GM19099 (cell line): Measurements from ENCODE around the gene ABCC1.

Experiments used
- POLR2A ChIP-seq: IDR thresholded peaks from 3 replicates; pipeline ENCODE4 v1.6.1; 2011; ENCODE audit warnings: low read depth; ENCODE audit not compliant: insufficient read length; ENCODE audit errors: extremely low read depth

Gene ABCC1

DNA sequence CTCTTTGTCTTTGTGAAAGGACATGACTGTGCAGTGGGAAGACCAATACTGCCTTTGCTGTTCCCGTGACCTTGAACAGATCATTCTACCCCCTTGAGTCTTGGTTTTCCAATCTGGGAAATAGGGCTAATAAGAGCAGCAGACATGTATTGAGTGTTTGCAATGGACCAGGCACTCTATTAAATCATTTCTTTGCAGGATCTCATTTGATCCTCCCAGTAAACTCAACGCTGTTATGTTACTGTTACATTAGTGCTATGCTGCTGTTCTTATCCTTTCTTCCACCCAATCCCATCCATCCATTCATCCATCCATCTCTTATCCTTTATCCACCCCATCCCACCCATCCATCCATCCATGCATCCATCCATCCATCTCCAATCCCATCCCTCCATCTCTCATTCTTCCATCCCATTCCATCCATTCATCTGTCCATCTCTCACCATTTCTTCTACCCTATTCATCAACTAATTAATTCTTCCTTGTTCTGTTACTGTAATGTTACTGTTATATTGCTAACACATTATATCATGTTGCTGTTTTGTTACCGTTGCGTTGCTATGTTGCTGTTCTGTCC, 208.8 kb downstream of the ABCC1 start:
- TF ChIP-seq POLR2A = no peak

DNA sequence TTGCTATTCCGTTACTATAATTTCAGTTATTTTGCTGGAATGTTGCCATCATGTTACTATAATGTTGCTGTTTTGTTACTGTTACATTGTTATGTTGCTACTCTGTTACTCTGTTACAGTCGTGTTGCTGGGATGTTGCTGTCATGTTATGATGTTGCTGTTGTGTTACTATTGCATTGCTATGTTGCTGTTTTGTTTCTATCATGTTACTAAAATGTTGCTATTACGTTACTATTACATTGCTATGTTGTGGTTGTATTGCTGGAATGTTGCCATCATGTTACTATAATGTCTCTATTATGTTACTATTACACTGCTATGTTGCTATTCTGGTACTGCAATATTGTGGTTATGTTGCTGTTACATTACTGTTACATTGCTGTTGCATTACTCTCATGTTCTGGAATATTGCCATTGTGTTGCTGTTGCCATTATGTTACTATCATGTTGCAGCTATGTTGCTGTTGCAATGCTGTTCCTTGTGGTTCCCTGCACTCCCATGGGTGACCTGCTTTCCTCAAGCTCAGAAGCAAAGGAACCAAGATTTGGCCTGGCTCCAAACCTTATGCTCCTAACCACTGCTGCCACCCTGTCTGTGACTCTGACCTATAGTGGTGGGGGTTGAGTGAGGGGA, 209.4 kb downstream of the ABCC1 start:
- TF ChIP-seq POLR2A = no peak

DNA sequence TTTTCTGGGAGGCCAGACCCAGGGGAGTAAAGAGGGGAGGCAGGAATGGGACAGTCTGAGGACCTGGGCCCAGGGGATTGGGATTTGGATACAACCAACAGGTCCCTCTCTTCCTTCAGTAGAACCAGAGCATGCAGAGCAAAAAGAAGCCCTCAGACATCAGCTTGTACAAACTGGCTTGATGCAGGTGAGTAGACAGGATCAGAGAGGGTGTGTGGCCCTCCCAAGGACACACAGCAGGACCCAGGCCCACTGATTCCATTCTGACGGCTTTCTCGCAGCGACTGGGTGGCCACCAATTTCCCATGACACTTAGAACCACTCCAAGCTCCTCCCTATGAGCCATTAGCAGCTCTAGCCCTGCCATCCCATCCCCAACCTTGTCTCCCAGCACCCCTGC, 210.2 kb downstream of the ABCC1 start:
- no peak for TF ChIP-seq POLR2A

DNA sequence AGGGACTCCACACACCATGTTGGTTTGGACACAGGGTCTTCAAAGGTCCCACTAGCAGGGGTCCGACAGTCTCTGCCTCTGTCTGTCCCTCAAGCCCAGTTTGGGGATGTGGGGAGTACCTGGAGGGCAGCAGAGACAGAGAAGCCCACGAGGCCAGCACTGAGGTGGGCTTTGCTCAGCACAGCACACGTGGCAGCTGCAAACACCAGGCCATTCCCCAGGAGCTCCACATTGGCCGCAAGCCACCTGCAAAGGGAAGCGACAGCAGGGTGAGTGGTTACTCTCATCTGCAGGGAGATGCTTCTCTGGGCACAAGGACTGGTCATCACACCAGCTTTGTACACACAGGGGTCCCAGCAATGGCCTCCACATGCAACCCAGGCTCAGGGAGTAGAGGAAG, 211.9 kb downstream of the ABCC1 start:
- TF ChIP-seq POLR2A = no peak

DNA sequence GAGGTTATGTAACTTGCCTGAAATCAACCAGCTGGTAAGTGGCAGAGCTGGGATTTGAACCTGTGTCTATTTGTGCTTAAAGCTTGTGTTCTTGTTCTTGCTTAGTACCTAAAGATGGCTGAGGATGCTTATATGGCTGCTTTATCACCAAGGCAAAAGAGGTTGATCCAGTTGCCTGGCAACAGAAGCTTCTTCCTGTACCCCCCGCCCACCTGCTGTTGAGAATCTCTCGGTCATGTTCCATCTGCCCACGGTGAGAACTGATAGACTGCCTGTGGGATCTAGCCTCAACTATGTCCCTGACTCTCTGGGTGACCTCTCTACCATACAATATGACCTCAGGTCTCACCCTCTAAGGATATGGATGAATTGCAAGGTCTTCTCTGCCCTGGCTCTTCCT, 213.2 kb downstream of the ABCC1 start:
- no peak for TF ChIP-seq POLR2A

DNA sequence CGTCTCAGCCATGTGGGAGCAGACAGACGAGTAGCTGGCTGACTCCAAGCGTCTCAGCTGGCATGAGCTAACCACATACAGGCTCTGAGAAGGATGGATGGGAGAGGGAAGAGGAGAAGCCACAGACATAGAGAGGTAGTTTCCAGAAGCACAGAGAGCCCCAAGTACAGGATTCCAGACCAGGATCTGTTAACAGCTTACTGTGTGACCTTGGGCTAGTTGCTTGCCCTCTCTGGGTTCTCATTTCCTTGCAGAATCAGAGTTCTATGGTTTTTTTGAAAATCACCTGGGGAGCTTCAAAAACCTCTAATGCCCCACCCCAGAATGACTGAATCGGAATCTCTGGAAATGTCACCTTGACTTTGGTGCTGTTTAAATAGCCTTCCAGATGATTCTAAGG, 213.7 kb downstream of the ABCC1 start:
- TF ChIP-seq POLR2A = no peak

- no peak for TF ChIP-seq POLR2A
Measured at GRCh38 chr16:16163571-16163970, 214.2 kb downstream of the ABCC1 start.

DNA sequence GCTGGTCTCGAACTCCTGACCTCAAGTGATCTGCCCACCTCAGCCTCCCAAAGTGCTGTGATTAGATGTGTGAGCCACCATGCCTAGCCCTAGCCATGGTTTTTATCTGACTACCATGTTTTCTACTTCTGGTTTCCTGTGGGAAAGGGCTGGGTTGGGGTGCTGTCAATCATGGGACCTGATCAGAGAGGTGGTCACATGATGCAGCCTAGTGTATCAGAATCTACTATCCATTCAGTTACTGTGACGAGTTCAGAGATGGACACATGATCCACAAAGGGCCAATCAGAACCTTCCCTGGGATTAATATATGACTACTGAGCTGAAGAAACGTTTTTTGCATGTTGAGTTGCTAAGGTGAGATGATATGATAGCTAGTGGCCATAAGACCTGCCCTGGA, 214.8 kb downstream of the ABCC1 start:
- no peak for TF ChIP-seq POLR2A

DNA sequence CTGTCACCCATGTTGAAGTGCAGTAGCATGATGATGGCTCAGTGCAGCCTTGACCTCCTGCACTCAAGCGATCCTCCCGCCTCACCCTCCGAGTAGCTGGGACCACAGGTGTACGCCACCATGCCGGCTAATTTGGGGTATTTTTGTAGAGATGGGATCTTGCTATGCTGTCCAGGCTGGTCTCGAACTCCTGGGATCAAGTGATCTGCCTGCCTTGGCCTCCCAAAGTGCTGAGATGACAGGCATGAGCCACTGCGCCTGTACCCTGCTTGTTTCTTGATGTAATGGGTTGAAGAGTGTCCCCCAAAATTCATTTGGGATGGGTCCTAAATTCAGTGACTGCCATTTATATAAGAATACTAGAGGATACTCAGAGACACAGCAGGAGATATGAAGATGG, 216.7 kb downstream of the ABCC1 start:
- no peak for TF ChIP-seq POLR2A

GRCh38 chr16:16166949-16167348, 217.5 kb downstream of the ABCC1 start:
- no peak for TF ChIP-seq POLR2A

DNA sequence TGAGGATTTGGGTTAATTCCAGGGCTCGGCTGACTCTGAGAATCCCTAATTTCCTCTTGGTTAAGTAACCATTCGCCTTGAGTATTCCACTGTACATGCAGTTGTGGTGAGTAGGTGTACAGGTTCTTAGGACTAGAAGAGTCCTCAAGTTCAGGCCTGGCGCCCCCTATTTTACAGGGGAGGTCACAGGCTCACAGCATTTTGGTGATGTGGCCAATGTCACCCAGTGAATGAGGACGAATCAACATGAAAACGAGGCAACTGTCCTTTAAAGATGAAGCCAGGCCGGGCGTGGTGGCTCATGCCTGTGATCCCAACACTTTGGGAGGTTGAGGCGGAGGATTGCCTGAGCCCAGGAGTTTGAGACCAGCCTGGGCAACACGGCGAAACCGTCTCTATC, 218.5 kb downstream of the ABCC1 start:
- no peak for TF ChIP-seq POLR2A

DNA sequence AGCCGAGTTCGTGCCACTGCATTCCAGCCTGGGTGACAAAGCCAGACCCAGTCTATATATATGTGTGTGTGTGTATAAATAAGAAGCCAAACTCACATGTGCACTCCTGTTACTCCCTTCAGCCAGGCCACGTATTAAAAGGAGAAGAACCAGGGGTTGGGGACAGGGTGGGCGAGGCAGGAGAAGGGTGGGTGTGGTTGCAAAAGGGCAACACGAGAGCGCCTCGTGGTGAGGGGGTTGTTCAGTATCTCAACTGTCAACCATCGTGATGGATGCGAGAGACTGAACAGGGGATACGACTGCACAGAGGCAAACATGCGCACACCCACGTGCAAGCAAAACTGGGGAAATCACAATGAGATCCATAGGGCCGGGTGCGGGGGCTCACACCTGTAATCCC, 219.0 kb downstream of the ABCC1 start:
- TF ChIP-seq POLR2A = no peak

- TF ChIP-seq POLR2A = no peak
Measured at GRCh38 chr16:16169615-16170014, 220.2 kb downstream of the ABCC1 start.

DNA sequence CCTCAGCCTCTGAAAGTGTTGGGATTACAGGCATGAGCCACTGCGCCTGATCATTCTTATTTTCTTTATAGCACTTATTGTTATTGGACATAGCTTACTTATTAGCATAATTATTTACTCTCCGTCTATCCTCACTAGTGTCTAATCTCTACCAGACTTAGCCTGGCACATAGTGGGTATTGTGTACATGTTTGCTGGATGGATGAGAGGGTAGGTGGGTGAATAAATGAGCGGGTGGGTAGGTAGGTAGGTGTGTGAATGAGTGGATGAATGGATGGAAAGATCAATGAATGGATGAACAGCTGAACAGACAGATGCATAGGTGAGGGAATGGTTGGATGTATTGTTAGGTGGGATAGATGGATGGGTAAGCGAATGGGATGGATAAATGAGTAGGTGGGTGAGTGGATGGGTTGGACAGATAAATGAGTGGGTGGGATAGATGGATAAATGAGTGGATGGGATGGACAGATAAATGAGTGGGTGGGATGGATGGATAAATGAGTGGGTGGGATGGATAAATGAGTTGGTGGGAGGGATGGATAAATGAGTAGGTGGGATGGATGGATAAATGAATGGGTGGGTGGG, 222.0 kb downstream of the ABCC1 start:
- no peak for TF ChIP-seq POLR2A

GRCh38 chr16:16172991-16173390, 223.6 kb downstream of the ABCC1 start:
- no peak for TF ChIP-seq POLR2A

DNA sequence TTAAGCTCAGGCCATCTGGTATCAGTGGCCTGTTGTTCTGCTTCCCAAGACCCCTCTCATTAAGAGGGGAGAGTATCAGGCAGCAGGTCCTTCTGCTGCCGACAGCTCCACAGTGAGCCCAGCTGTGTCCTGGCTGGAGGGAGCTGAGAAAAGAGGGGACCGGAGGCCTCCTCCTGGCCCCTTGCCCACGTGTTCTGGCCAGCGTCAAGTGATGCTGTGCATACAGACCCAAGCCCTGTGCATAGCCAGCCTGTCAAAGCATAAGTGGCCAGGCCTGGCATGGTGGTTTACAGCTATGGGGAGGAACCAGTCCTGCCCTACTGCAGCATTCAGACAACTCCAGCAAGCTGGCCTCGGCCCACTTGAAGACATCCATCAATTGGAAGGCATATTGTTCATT, 225.9 kb downstream of the ABCC1 start:
- TF ChIP-seq POLR2A = no peak

DNA sequence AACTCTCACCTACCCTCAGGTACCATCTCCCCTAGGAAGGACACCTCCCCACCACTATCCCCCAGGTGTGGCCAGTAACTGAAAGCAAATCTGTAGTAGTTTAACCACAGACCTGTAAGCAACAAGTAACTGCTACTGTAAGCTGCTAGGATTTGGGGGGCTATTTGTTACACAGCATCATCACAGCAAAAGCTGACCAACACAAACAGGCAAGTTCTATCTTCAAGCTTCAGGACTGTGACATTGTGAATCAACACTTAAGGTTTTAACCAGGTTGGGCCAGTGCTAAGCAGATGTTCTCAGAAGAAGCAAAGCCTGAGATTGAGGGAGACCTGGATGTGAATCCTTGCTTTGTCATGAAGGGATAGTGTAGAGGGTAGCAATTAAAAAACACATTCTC, 226.9 kb downstream of the ABCC1 start:
- TF ChIP-seq POLR2A = no peak

DNA sequence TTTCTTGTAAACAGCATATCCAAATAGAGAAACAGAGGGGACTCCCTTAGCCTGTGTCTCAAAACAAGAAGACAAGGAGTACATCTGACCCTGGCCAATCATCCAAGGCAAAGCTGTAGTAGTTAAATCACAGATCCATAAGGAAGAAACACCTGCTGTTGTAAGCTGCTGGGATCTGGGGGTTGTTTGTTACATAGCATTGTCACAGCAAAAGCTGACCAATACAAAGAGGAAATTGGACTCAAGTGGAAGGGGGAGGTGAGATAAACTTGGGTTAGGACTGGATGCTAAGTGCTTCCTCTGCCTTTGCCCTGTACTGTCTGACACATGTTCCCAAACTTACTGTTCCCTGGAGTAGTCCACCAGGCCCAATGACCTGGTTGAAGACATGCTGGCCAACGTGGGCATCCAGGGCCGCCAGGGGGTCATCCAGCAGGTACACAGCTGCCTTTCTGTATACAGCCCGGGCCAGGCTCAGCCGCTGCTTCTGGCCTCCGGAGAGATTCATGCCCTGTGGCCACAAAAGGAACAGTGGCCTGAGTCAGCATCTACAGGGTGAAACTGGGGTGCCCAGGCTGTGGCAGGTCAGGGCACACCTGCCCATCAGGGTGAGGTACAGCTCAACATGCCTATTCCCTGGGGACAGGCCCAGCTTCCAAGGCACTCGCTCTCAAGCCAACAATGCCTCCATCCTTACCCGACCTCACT, 229.2 kb downstream of the ABCC1 start:
- no peak for TF ChIP-seq POLR2A
